ENCODE results near the gene IL1RAP.
"Not testable (repeated sequence)": the region's sequence is repeated elsewhere in the genome, so short reads cannot be mapped to it uniquely, and the experiment has no call there.

Gene IL1RAP

GRCh38 chr3:190514413-190515153 is 698 bp downstream of the IL1RAP start:
- no peaks in the 10 kb centered on the region for H3K9me3 ChIP-seq (ENCODE audit: severe bottlenecking)
- peak; percentile 8 for DNase-seq
- H3K27me3 ChIP-seq (ENCODE audit: insufficient read depth, low read depth, severe bottlenecking) = no peaks in the 10 kb centered on the region

DNA sequence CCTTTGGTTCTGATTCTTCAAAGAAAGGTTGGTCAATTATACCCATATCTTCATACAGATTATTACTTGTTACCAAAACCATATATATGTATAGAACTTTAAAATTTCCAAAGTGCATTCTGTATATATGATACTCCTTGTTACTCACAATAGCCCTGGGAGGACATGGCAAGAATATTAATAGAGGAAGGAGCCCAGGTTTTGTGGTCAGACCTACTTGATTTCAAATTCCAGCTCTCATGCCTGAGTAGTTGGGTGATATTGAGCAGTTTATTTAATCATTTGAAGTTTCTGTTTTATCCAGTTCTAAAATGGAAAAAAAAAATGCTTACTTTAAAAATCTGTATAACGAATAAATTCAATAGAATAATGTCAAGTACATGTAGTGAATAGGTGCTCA is 2.5 kb downstream of the IL1RAP start:
- no peaks in the 10 kb centered on the region for H3K27me3 ChIP-seq (ENCODE audit: insufficient read depth, low read depth, severe bottlenecking)
- H3K36me3 ChIP-seq = no peaks in the 10 kb centered on the region

More at GRCh38 chr3:190514413-190515153, 698 bp downstream of the IL1RAP start:
- TF ChIP-seq, protein P1, sequence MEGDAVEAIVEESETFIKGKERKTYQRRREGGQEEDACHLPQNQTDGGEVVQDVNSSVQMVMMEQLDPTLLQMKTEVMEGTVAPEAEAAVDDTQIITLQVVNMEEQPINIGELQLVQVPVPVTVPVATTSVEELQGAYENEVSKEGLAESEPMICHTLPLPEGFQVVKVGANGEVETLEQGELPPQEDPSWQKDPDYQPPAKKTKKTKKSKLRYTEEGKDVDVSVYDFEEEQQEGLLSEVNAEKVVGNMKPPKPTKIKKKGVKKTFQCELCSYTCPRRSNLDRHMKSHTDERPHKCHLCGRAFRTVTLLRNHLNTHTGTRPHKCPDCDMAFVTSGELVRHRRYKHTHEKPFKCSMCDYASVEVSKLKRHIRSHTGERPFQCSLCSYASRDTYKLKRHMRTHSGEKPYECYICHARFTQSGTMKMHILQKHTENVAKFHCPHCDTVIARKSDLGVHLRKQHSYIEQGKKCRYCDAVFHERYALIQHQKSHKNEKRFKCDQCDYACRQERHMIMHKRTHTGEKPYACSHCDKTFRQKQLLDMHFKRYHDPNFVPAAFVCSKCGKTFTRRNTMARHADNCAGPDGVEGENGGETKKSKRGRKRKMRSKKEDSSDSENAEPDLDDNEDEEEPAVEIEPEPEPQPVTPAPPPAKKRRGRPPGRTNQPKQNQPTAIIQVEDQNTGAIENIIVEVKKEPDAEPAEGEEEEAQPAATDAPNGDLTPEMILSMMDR (IDR thresholded peaks at IDR 0.05; ENCODE audit: low read depth, low read length) = no peak
- Histone ChIP-seq H3K27ac (no peak overlapping the region), H3K4me3 (ENCODE audit: low read depth, low read length) (peak overlapping the region; percentile 74), H3K36me3 (no peaks in the 10 kb centered on the region)

GRCh38 chr3:190517687-190518086 is 3.8 kb downstream of the IL1RAP start:
- H3K36me3 ChIP-seq = no peaks in the 10 kb centered on the region
- TF ChIP-seq, protein P1 (IDR thresholded peaks at IDR 0.05; ENCODE audit: low read depth, low read length) = no peak
- H3K9me3 ChIP-seq (ENCODE audit: severe bottlenecking) = no peaks in the 10 kb centered on the region
- H3K27me3 ChIP-seq (ENCODE audit: insufficient read depth, low read depth, severe bottlenecking) = no peaks in the 10 kb centered on the region
- no peak for DNase-seq
- H3K27ac ChIP-seq = no peak overlapping the region
- no peak overlapping the region for H3K4me3 ChIP-seq (ENCODE audit: low read depth, low read length)

More for the DNA sequence above, 2.5 kb downstream of the IL1RAP start:
- H3K4me3 ChIP-seq (ENCODE audit: low read depth, low read length) = no peak overlapping the region
- no peak for DNase-seq
- no peak overlapping the region for H3K27ac ChIP-seq
- no peaks in the 10 kb centered on the region for H3K9me3 ChIP-seq (ENCODE audit: severe bottlenecking)
- TF ChIP-seq, protein P1 (IDR thresholded peaks at IDR 0.05; ENCODE audit: low read depth, low read length) = no peak

DNA sequence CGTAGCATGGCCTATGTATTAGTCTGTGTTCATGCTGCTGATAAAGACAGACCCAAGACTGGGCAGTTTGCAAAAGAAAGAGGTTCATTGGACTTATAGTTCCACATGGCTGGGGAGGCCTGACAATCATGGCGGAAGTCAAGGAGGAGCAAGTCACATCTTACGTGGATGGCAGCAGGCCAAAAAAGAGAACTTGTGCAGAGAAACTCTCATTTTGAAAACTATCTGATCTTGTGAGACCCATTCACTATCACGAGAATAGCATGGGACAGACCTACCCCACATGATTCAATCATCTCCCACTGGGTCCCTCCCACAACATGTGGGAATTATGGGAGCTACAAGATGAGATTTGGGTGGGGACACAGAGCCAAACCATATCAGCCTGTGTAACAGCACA is 4.6 kb downstream of the IL1RAP start:
- not testable (repeated sequence) for H3K27me3 ChIP-seq (ENCODE audit: insufficient read depth, low read depth, severe bottlenecking); DNase-seq; H3K9me3 ChIP-seq (ENCODE audit: severe bottlenecking)

DNA sequence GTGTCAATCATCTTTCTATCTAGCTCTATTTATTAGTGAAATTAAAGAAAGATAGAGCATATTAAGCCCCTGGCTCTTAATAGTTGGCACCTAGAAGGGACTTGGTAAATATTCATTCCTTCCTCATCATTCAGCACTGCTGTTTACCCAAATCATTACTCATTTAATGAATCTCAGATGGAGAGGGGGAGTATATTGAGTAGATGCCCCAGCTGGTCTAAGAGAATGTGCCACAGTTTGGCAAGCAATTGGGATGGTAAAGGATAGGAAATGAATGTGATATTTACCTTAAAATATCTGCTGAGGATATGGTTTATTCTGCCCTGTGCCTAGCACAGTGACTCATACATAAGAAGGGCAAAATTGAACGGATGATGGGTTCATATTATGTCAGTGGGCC is 6.0 kb downstream of the IL1RAP start:
- no peaks in the 10 kb centered on the region for H3K9me3 ChIP-seq (ENCODE audit: severe bottlenecking)
- DNase-seq = no peak
- TF ChIP-seq, protein P1 (IDR thresholded peaks at IDR 0.05; ENCODE audit: low read depth, low read length) = no peak
- H3K4me3 ChIP-seq (ENCODE audit: low read depth, low read length) = no peak overlapping the region
- no peak overlapping the region for H3K27ac ChIP-seq
- no peaks in the 10 kb centered on the region for H3K27me3 ChIP-seq (ENCODE audit: insufficient read depth, low read depth, severe bottlenecking)
- H3K36me3 ChIP-seq = no peaks in the 10 kb centered on the region

More for the DNA sequence above, 4.6 kb downstream of the IL1RAP start:
- H3K4me3 ChIP-seq (ENCODE audit: low read depth, low read length); H3K36me3 ChIP-seq; H3K27ac ChIP-seq: not testable (repeated sequence)

GRCh38 chr3:190521998-190522397 is 8.1 kb downstream of the IL1RAP start:
- TF ChIP-seq, protein P1 (IDR thresholded peaks at IDR 0.05; ENCODE audit: low read depth, low read length) = no peak
- Histone ChIP-seq H3K4me3 (ENCODE audit: low read depth, low read length) (no peak overlapping the region), H3K27me3 (ENCODE audit: insufficient read depth, low read depth, severe bottlenecking) (no peaks in the 10 kb centered on the region), H3K36me3 (no peaks in the 10 kb centered on the region), H3K9me3 (ENCODE audit: severe bottlenecking) (no peaks in the 10 kb centered on the region), H3K27ac (no peak overlapping the region)
- no peak for DNase-seq
